ENCODE measurements around the gene CFAP57.

The CFAP57 gene

DNA sequence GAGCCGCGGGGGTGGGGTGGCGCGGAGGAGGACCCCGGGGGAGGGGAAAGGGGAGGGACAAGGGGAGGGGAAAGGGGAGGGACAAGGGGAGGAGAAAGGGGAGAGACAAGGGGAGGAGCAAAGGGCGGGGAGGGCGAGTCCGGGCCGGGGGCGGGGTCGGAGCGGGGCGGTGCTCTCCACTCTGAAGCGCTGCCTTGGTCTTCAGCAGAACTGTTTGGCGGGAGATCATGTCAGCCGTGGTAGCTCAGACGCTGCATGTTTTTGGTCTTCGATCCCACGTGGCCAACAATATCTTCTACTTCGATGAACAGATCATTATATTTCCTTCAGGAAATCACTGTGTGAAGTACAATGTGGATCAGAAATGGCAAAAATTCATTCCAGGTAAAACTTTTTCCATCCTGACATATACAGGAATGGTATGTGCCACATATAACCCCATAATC, 420 bp downstream of the CFAP57 start:
- peaks cover 7% of the 10 kb centered on the region for H4K20me1 ChIP-seq (ENCODE audit: insufficient read depth, low read length, poor library complexity, severe bottlenecking)
- H3F3A ChIP-seq (ENCODE audit: low read depth), result no peaks in the 10 kb centered on the region
- H3K9me3 ChIP-seq (ENCODE audit: insufficient read depth, low read depth, low read length), result no peaks in the 10 kb centered on the region
- peaks cover 6% of the 10 kb centered on the region; the same call in 1 of the 2 replicates for H3K36me3 ChIP-seq (ENCODE audit: insufficient read depth, low read length)
- peak overlapping the region; percentile 92 for H2AFZ ChIP-seq (ENCODE audit: low read length)
- H3K4me1 ChIP-seq (ENCODE audit: insufficient read depth, low read length, poor library complexity, severe bottlenecking), result peaks cover 12% of the 10 kb centered on the region
- peak overlapping the region; percentile 18 for H3K9ac ChIP-seq (ENCODE audit: low read depth, low read length, poor library complexity, severe bottlenecking)
- peak overlapping the region; percentile 99 for H3K4me3 ChIP-seq (ENCODE audit: low read length, poor library complexity, severe bottlenecking)
- peaks cover 6% of the 10 kb centered on the region for H3K27me3 ChIP-seq (ENCODE audit: insufficient read depth, low read length, poor library complexity, severe bottlenecking)
- H3K4me2 ChIP-seq (ENCODE audit: low read depth, low read length, poor library complexity, severe bottlenecking), result peak overlapping the region; percentile 99
- H3K79me2 ChIP-seq (ENCODE audit: insufficient read depth, low read length), result peaks cover 13% of the 10 kb centered on the region; the same call in 1 of the 2 replicates
- no peaks in the 10 kb centered on the region for H3K9me2 ChIP-seq (replicated peaks; ENCODE audit: low read depth, low read length)
- TF ChIP-seq, protein P1, sequence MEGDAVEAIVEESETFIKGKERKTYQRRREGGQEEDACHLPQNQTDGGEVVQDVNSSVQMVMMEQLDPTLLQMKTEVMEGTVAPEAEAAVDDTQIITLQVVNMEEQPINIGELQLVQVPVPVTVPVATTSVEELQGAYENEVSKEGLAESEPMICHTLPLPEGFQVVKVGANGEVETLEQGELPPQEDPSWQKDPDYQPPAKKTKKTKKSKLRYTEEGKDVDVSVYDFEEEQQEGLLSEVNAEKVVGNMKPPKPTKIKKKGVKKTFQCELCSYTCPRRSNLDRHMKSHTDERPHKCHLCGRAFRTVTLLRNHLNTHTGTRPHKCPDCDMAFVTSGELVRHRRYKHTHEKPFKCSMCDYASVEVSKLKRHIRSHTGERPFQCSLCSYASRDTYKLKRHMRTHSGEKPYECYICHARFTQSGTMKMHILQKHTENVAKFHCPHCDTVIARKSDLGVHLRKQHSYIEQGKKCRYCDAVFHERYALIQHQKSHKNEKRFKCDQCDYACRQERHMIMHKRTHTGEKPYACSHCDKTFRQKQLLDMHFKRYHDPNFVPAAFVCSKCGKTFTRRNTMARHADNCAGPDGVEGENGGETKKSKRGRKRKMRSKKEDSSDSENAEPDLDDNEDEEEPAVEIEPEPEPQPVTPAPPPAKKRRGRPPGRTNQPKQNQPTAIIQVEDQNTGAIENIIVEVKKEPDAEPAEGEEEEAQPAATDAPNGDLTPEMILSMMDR (conservative IDR thresholded peaks at IDR 0.05; ENCODE audit: low read length), result no peak
- no peak for TF ChIP-seq EZH2phosphoT487 (IDR thresholded peaks at IDR 0.05; ENCODE audit: borderline replicate concordance)

DNA sequence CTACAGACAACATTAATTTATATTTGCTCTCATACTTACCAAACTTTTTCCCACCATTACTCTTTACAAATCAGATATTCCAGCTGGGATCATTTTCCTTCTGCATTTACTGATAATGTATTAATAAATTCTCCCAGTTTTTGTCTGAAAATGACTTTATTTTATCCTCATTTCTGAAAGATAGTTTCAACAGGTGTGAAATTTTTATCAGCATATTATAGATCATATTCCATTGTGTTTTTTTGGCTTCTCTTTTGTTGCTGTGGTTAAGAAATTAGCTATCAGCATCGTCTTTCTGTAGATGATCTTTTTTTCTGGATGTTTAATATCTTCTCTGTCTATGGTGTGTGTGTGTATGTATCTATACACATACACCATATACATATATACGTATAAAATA, 2.7 kb downstream of the CFAP57 start:
- Histone ChIP-seq H3K4me3 (ENCODE audit: low read length, poor library complexity, severe bottlenecking) (no peak overlapping the region), H4K20me1 (ENCODE audit: insufficient read depth, low read length, poor library complexity, severe bottlenecking) (peaks cover 7% of the 10 kb centered on the region), H3K9me3 (ENCODE audit: insufficient read depth, low read depth, low read length) (no peaks in the 10 kb centered on the region), H3K9ac (ENCODE audit: low read depth, low read length, poor library complexity, severe bottlenecking) (no peak overlapping the region), H3K4me2 (ENCODE audit: low read depth, low read length, poor library complexity, severe bottlenecking) (no peak overlapping the region), H3K36me3 (ENCODE audit: insufficient read depth, low read length) (no peaks in the 10 kb centered on the region), H3K4me1 (ENCODE audit: insufficient read depth, low read length, poor library complexity, severe bottlenecking) (peaks cover 12% of the 10 kb centered on the region), H3K27me3 (ENCODE audit: insufficient read depth, low read length, poor library complexity, severe bottlenecking) (peaks cover 6% of the 10 kb centered on the region), H2AFZ (ENCODE audit: low read length) (no peak overlapping the region), H3K79me2 (ENCODE audit: insufficient read depth, low read length) (peaks cover 13% of the 10 kb centered on the region; the same call in 1 of the 2 replicates), H3F3A (ENCODE audit: low read depth) (no peaks in the 10 kb centered on the region), H3K9me2 (replicated peaks; ENCODE audit: low read depth, low read length) (no peaks in the 10 kb centered on the region)
- TF ChIP-seq, protein P1 (conservative IDR thresholded peaks at IDR 0.05; ENCODE audit: low read length), result no peak
- no peak for TF ChIP-seq EZH2phosphoT487 (IDR thresholded peaks at IDR 0.05; ENCODE audit: borderline replicate concordance)

DNA sequence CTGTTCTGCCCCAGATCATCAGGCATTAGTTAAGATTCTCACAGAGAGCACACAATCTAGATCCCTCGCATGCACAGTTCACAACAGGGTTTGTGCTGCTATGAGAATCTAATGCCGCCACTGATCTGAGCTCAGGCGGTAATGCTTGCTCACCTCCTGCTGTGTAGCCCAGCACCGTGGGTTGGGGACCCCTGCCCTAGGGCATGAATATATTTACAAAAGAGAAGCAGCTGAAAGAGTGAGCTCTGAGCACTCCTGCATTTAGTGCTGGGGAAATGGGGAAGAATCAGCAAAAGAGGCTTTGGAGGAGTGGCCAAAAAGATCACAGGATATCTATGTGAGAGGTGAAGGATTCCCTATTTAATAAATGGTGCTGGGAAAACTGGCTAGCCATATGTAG, 5.6 kb downstream of the CFAP57 start:
- no peak overlapping the region for H2AFZ ChIP-seq (ENCODE audit: low read length)
- no peaks in the 10 kb centered on the region for H3K4me1 ChIP-seq (ENCODE audit: insufficient read depth, low read length, poor library complexity, severe bottlenecking)
- peaks cover 6% of the 10 kb centered on the region for H3K27me3 ChIP-seq (ENCODE audit: insufficient read depth, low read length, poor library complexity, severe bottlenecking)
- H3K79me2 ChIP-seq (ENCODE audit: insufficient read depth, low read length), result no peaks in the 10 kb centered on the region
- no peaks in the 10 kb centered on the region for H4K20me1 ChIP-seq (ENCODE audit: insufficient read depth, low read length, poor library complexity, severe bottlenecking)
- no peak overlapping the region for H3K4me2 ChIP-seq (ENCODE audit: low read depth, low read length, poor library complexity, severe bottlenecking)
- no peaks in the 10 kb centered on the region for H3K36me3 ChIP-seq (ENCODE audit: insufficient read depth, low read length)
- no peaks in the 10 kb centered on the region for H3F3A ChIP-seq (ENCODE audit: low read depth)
- H3K4me3 ChIP-seq (ENCODE audit: low read length, poor library complexity, severe bottlenecking), result no peak overlapping the region
- no peaks in the 10 kb centered on the region for H3K9me2 ChIP-seq (replicated peaks; ENCODE audit: low read depth, low read length)
- H3K9ac ChIP-seq (ENCODE audit: low read depth, low read length, poor library complexity, severe bottlenecking), result no peak overlapping the region
- TF ChIP-seq, protein P1 (conservative IDR thresholded peaks at IDR 0.05; ENCODE audit: low read length), result no peak
- no peak for TF ChIP-seq EZH2phosphoT487 (IDR thresholded peaks at IDR 0.05; ENCODE audit: borderline replicate concordance)
- no peaks in the 10 kb centered on the region for H3K9me3 ChIP-seq (ENCODE audit: insufficient read depth, low read depth, low read length)
